CD14-positive monocyte (primary cell): ENCODE measurements around the gene TSC22D1. TPM values are rescaled to one million over a fixed set of nuclear protein-coding genes. Genes with fewer than 3 reads are reported as not detected.

Experiments
- DNase-seq, 3 donors: peaks; one replicate each; pipeline ENCODE4 v3.0.0-alpha.2; 2011 to 2022
- H2AFZ ChIP-seq: 2 replicates; pipeline ENCODE4 v1.6.0; 2012; ENCODE audit warnings: mild to moderate bottlenecking, low read depth, low read length, inconsistent platforms; ENCODE audit not compliant: insufficient read depth, poor library complexity, severe bottlenecking
- H3K27ac ChIP-seq, 2 donors: 1 replicate in 1 of 2; 2 replicates in 1 of 2; pipeline ENCODE4 v1.5.1; 2012 to 2013; ENCODE audit warnings: low read length in 2 of 2, control low read depth in 1 of 2, inconsistent platforms in 1 of 2, low read depth in 1 of 2, mild to moderate bottlenecking in 1 of 2
- H3K27me3 ChIP-seq, 2 donors: one replicate each; pipeline versions ENCODE4 v1.6.0 to v1.6.1; 2011 to 2013; ENCODE audit warnings: low read length in 2 of 2; ENCODE audit not compliant: control insufficient read depth in 2 of 2, insufficient read depth in 2 of 2
- H3K36me3 ChIP-seq, 2 donors: replicated peaks in 1 of 2; 1 replicate in 1 of 2; 2 replicates in 1 of 2; pipeline versions ENCODE4 v1.5.1 to v1.6.1; 2012 to 2013; ENCODE audit warnings: low read length in 2 of 2, control low read depth in 1 of 2, inconsistent platforms in 1 of 2, mild to moderate bottlenecking in 1 of 2; ENCODE audit not compliant: insufficient read depth in 2 of 2, control insufficient read depth in 1 of 2
- H3K4me1 ChIP-seq, 2 donors: 1 replicate in 1 of 2; 2 replicates in 1 of 2; pipeline versions ENCODE4 v1.5.1 to v1.6.1; 2012 to 2013; ENCODE audit warnings: low read length in 2 of 2, control low read depth in 1 of 2, inconsistent platforms in 1 of 2, mild to moderate bottlenecking in 1 of 2, moderate library complexity in 1 of 2; ENCODE audit not compliant: insufficient read depth in 2 of 2, control insufficient read depth in 1 of 2
- H3K4me2 ChIP-seq: replicated peaks from 2 replicates; pipeline ENCODE3; 2012; ENCODE audit warnings: low read length, moderate library complexity, mild to moderate bottlenecking; ENCODE audit not compliant: poor library complexity, severe bottlenecking; ENCODE audit errors: extremely low read depth
- H3K4me3 ChIP-seq, 3 experiments: fragments of 200-600 bp in 1 of 3; sonication (generic) in 1 of 3; replicated peaks in 1 of 3; 1 replicate in 2 of 3; 2 replicates in 1 of 3; pipeline ENCODE4 v1.5.1; 2011 to 2013; ENCODE audit warnings: low read length in 3 of 3, mild to moderate bottlenecking in 3 of 3, control low read depth in 2 of 3, low read depth in 2 of 3, inconsistent platforms in 1 of 3, moderate library complexity in 1 of 3
- H3K79me2 ChIP-seq: 2 replicates; pipeline ENCODE4 v1.6.0; 2012; ENCODE audit warnings: mild to moderate bottlenecking, control low read depth, inconsistent platforms, low read length, moderate library complexity; ENCODE audit not compliant: insufficient read depth
- H3K9ac ChIP-seq: 2 replicates; pipeline ENCODE4 v1.6.0; 2017; ENCODE audit warnings: low read length, mild to moderate bottlenecking; ENCODE audit not compliant: insufficient read depth, poor library complexity, severe bottlenecking
- H3K9me3 ChIP-seq, 2 donors: replicated peaks in 1 of 2; 1 replicate in 1 of 2; 2 replicates in 1 of 2; pipeline versions ENCODE4 v1.5.1 to v1.6.1; 2012 to 2013; ENCODE audit warnings: low read length in 2 of 2, control low read depth in 1 of 2; ENCODE audit not compliant: control insufficient read depth in 1 of 2, insufficient read depth in 1 of 2
- H4K20me1 ChIP-seq: 2 replicates; pipeline ENCODE4 v1.6.0; 2012; ENCODE audit warnings: mild to moderate bottlenecking, low read length, control low read depth, moderate library complexity; ENCODE audit not compliant: insufficient read depth
- H3K27ac Mint-ChIP-seq, 7 donors: one replicate each; pipeline ENCODE4 v1.8.0; 2020; ENCODE audit warnings: mild to moderate bottlenecking in 7 of 7, mixed read lengths in 7 of 7, moderate library complexity in 6 of 7, inconsistent platforms in 2 of 7
- H3K27me3 Mint-ChIP-seq, 3 donors: one replicate each; pipeline ENCODE4 v1.8.0; 2021 to 2022; ENCODE audit warnings: low read depth in 3 of 3, mild to moderate bottlenecking in 3 of 3, mixed read lengths in 3 of 3, moderate library complexity in 3 of 3, inconsistent platforms in 1 of 3
- H3K36me3 Mint-ChIP-seq, 2 donors: one replicate each; pipeline ENCODE4 v1.8.0; 2020; ENCODE audit warnings: mixed read lengths in 2 of 2, inconsistent platforms in 1 of 2, mild to moderate bottlenecking in 1 of 2
- H3K4me1 Mint-ChIP-seq: one replicate; pipeline ENCODE4 v1.8.0; 2020; ENCODE audit warnings: mild to moderate bottlenecking, mixed read lengths
- H3K4me3 Mint-ChIP-seq, 2 donors: one replicate each; pipeline ENCODE4 v1.8.0; 2020; ENCODE audit warnings: mild to moderate bottlenecking in 2 of 2, mixed read lengths in 2 of 2, moderate library complexity in 1 of 2
- H3K9me3 Mint-ChIP-seq, 7 donors: one replicate each; pipeline ENCODE4 v1.8.0; 2020 to 2022; ENCODE audit warnings: mixed read lengths in 7 of 7, mild to moderate bottlenecking in 6 of 7, moderate library complexity in 6 of 7, inconsistent platforms in 2 of 7
- WGBS: methylation state at CpG from one replicate; pipeline ENCODE4 v1.1.5; 2013; ENCODE audit warnings: missing lambda C conversion rate; ENCODE audit not compliant: insufficient coverage; 5-methylcytosine and 5-hydroxymethylcytosine counted together
- intact Hi-C, 2 donors: fragments of 100-400 bp; cut with micrococcal nuclease; formaldehyde crosslinking; loops; one replicate each; pipeline versions ENCODE4 v1.15.0 to v1.15.1; 2023
- polyA plus RNA-seq, 3 donors: library from polyadenylated mRNA; depleted of rRNA in 1 of 3; unstranded in 2 of 3; stranded (reverse) in 1 of 3; fragments of 300-500 nt in 2 of 3; fragments of >200 nt in 1 of 3; fragmentation: Illumina TruSeq in 2 of 3; gene quantifications; 1 replicate in 2 of 3; 2 replicates in 1 of 3; pipeline ENCODE4 v1.2.3, GENCODE V29; 2012 to 2021
- TF ChIP-seq, protein P1 (sequence below): fragments of 200-600 bp; IDR thresholded peaks from one replicate; pipeline ENCODE4 v1.8.0; 2022; ENCODE audit warnings: antibody characterized with exemption, mild to moderate bottlenecking

Gene TSC22D1
- polyA plus RNA-seq, 3 donors = 1.9 to 10.4 (median 3.1) TPM

- Histone ChIP-seq H3K79me2 (no peaks in the 10 kb centered on the region), H3K4me3 (no peak overlapping the region), H3K27me3 (no peaks in the 10 kb centered on the region), H3K4me1 (no peaks in the 10 kb centered on the region), H2AFZ (no peak overlapping the region), H3K27ac (no peak overlapping the region), H3K4me2 (no peak overlapping the region), H4K20me1 (no peaks in the 10 kb centered on the region), H3K36me3 (no peaks in the 10 kb centered on the region), H3K9me3 (no peaks in the 10 kb centered on the region), H3K9ac (no peak overlapping the region)
- Mint-ChIP-seq H3K9me3 (no peaks in the 10 kb centered on the region), H3K27me3 (peaks cover 0 to 2% (median 0%) of the 10 kb centered on the region in 3 donors), H3K27ac (no peak overlapping the region), H3K4me1 (peaks cover 2% of the 10 kb centered on the region), H3K4me3 (no peak overlapping the region), H3K36me3 (peaks cover 0 to 3% of the 10 kb centered on the region in 2 donors)
- no peak for DNase-seq
- intact Hi-C loops = no loop called here
- TF ChIP-seq, protein P1, sequence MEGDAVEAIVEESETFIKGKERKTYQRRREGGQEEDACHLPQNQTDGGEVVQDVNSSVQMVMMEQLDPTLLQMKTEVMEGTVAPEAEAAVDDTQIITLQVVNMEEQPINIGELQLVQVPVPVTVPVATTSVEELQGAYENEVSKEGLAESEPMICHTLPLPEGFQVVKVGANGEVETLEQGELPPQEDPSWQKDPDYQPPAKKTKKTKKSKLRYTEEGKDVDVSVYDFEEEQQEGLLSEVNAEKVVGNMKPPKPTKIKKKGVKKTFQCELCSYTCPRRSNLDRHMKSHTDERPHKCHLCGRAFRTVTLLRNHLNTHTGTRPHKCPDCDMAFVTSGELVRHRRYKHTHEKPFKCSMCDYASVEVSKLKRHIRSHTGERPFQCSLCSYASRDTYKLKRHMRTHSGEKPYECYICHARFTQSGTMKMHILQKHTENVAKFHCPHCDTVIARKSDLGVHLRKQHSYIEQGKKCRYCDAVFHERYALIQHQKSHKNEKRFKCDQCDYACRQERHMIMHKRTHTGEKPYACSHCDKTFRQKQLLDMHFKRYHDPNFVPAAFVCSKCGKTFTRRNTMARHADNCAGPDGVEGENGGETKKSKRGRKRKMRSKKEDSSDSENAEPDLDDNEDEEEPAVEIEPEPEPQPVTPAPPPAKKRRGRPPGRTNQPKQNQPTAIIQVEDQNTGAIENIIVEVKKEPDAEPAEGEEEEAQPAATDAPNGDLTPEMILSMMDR = no peak
Observed at GRCh38 chr13:44566601-44567000, 9.5 kb downstream of the TSC22D1 start.

DNA sequence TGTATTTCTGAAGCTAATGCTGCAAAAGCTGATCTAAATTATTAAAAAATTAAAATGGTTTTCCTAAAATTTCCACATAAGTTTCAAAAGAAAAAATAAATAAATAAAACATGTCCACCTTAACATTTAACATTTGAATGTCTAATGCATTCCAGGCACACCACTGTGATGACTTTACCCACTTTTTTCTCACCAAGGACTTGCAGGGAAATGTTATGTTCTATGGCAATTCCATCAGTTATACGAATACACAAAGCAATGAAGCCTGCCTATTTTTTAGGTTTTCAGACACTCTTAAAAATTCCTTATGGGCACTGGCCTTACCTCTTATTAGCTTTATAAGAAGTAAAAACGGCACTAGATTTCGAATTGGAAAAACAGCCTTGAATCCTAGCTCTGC lies 10.2 kb downstream of the TSC22D1 start:
- WGBS = no CpG with 5 or more reads among the region's 3 CpGs
- no peak overlapping the region for H2AFZ ChIP-seq
- no peak overlapping the region for H3K9ac ChIP-seq
- Mint-ChIP-seq H3K4me3 (no peak overlapping the region), H3K4me1 (peaks cover 2% of the 10 kb centered on the region), H3K27me3 (peaks cover 0 to 2% (median 0%) of the 10 kb centered on the region in 3 donors), H3K36me3 (peaks cover 0 to 3% of the 10 kb centered on the region in 2 donors), H3K9me3 (peaks cover 0 to 1% (median 0%) of the 10 kb centered on the region in 7 donors), H3K27ac (no peak overlapping the region)
- TF ChIP-seq, protein P1 = no peak
- H3K79me2 ChIP-seq = no peaks in the 10 kb centered on the region
- DNase-seq = no peak
- no peaks in the 10 kb centered on the region for H3K9me3 ChIP-seq
- H3K36me3 ChIP-seq = no peaks in the 10 kb centered on the region
- H4K20me1 ChIP-seq = no peaks in the 10 kb centered on the region
- intact Hi-C loops = no loop called here
- no peak overlapping the region for H3K4me3 ChIP-seq
- no peaks in the 10 kb centered on the region for H3K4me1 ChIP-seq
- H3K27ac ChIP-seq = no peak overlapping the region
- H3K4me2 ChIP-seq = no peak overlapping the region
- H3K27me3 ChIP-seq = no peaks in the 10 kb centered on the region
